ENCODE results near the gene TMTC3.

TMTC3 gene

DNA sequence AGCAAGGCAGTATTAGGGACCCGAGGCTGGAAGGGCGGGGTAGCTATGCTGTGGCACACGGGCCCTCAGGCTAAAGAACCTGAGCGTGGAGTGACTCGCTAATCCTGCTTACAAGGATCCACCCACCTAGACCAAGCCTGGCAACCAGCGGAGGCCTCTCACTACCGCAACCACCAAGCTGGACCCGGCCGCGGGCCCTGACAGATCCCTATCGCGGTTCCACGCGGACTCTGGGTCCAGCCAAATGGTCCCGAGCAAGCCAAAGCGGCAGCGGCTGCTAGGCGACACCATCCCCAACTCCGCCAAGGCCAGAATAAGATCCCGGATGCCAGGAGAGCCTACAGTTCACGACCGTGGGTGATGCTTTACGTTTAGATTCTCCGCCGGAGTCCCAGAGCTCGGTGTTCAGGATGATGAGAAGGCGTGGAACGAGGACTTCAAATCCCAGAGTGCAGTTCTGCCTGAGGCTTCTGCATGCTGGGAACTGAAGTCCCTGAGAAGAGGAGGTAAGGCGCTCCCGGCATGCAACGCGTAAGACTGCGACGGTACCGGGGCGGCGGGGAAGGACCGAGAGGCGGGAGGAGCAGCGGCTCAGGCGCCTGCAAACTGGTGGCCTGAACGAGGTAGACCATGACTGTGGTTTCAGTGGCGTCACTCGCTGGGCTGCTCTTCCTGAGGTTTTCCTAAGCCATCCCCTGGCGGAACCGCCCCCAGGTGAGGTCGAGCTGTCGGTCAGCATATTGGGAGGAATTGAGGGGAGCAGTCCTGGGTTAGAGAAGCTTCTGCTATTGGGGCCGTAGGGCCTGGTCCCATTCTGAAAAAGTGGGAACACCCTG lies at the start of gene TMTC3, which contains the start of gene CEP290:
Gene TMTC3 (plus strand): TSS at position 534 of the 836 bp plus-strand sequence. CDS start 6,009 bp downstream, outside the sequence.
Gene CEP290 (minus strand): TSS at position 315 of the 836 bp plus-strand sequence. CDS start 781 bp downstream, outside the sequence.
- H3K27me3 ChIP-seq (ENCODE audit: control insufficient read depth, insufficient read depth, low read length), result no peaks in the 10 kb centered on the region
- H3K9me3 ChIP-seq (ENCODE audit: control insufficient read depth, insufficient read depth, low read length), result no peaks in the 10 kb centered on the region
- no peak within 1 kb of the TSS for H3K27ac ChIP-seq (ENCODE audit: low read length)
- no peaks in the 10 kb centered on the region; the same call in 1 of the 2 replicates for H3K4me1 ChIP-seq (ENCODE audit: control insufficient read depth, insufficient read depth, low read length)
- no peaks in the 10 kb centered on the region for H3K36me3 ChIP-seq (ENCODE audit: control insufficient read depth, insufficient read depth, low read length)
- WGBS (ENCODE audit: insufficient coverage, insufficient read length), result no CpG with 5 or more reads among the region's 49 CpGs
- peak; percentile 99 for DNase-seq (ENCODE audit: low read depth, low spot score)
- peak within 1 kb of the TSS; percentile 74 for H3K4me3 ChIP-seq (ENCODE audit: low read length)

DNA sequence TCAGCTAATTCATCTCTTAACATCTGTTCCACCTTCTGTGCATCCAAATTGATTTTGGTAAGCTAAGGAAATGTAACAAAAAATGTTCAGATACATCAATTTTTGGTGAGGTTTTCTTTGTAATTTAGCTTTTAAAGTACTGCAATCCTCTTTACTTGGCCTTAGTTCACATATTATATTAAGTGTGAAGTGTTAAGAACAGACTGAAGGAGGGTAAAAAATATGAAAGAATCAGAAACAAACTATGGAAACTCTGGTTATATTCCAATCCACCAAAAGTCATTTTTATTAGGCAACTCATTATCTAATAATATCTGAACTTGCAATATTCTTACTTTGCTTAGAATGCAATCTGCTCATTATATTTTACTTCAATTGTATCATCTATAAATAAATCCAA lies 49.3 kb upstream of the TMTC3 start:
- H3K27me3 ChIP-seq (ENCODE audit: control insufficient read depth, insufficient read depth, low read length), result no peaks in the 10 kb centered on the region
- H3K27ac ChIP-seq (ENCODE audit: low read length), result no peak overlapping the region
- no peak overlapping the region for H3K4me3 ChIP-seq (ENCODE audit: low read length)
- H3K36me3 ChIP-seq (ENCODE audit: control insufficient read depth, insufficient read depth, low read length), result 0 out of 2 replicates have a peak, but pooled peaks cover 3% of the 10 kb centered on the region
- no peak for DNase-seq (ENCODE audit: low read depth, low spot score)
- H3K4me1 ChIP-seq (ENCODE audit: control insufficient read depth, insufficient read depth, low read length), result no peaks in the 10 kb centered on the region
- no peaks in the 10 kb centered on the region for H3K9me3 ChIP-seq (ENCODE audit: control insufficient read depth, insufficient read depth, low read length)

DNA sequence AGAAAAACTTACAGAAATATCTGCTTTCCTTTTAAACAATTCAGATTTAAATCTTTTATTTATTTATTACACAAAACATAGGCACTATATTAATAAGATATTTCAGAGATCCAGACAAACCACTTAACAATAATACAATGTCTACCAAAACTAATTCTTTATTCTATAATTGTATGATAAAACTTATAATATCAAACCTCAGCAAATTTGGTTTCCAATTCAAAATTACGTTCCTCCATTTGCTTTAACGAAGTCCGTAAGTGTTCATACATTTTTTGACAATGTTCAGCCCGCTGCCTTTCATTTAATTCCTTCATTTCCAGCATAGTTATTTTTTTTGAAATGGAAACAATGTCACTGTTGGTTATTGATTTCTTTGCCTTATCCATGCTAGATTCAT lies 48.5 kb upstream of the TMTC3 start:
- Histone ChIP-seq H3K27me3 (ENCODE audit: control insufficient read depth, insufficient read depth, low read length) (no peaks in the 10 kb centered on the region), H3K36me3 (ENCODE audit: control insufficient read depth, insufficient read depth, low read length) (0 out of 2 replicates have a peak, but pooled peaks cover 3% of the 10 kb centered on the region), H3K4me1 (ENCODE audit: control insufficient read depth, insufficient read depth, low read length) (no peaks in the 10 kb centered on the region), H3K27ac (ENCODE audit: low read length) (no peak overlapping the region), H3K4me3 (ENCODE audit: low read length) (no peak overlapping the region), H3K9me3 (ENCODE audit: control insufficient read depth, insufficient read depth, low read length) (no peaks in the 10 kb centered on the region)
- no CpG with 5 or more reads among the region's 4 CpGs for WGBS (ENCODE audit: insufficient coverage, insufficient read length)
- no peak for DNase-seq (ENCODE audit: low read depth, low spot score)

GRCh38 chr12:88108021-88108420 lies 34.1 kb upstream of the TMTC3 start:
- H3K27me3 ChIP-seq (ENCODE audit: control insufficient read depth, insufficient read depth, low read length), result no peaks in the 10 kb centered on the region
- no peak overlapping the region for H3K4me3 ChIP-seq (ENCODE audit: low read length)
- H3K36me3 ChIP-seq (ENCODE audit: control insufficient read depth, insufficient read depth, low read length), result no peaks in the 10 kb centered on the region
- WGBS (ENCODE audit: insufficient coverage, insufficient read length), result no CpG with 5 or more reads among the region's 2 CpGs
- no peaks in the 10 kb centered on the region for H3K4me1 ChIP-seq (ENCODE audit: control insufficient read depth, insufficient read depth, low read length)
- no peak overlapping the region for H3K27ac ChIP-seq (ENCODE audit: low read length)
- DNase-seq (ENCODE audit: low read depth, low spot score), result no peak
- no peaks in the 10 kb centered on the region for H3K9me3 ChIP-seq (ENCODE audit: control insufficient read depth, insufficient read depth, low read length)

- Histone ChIP-seq H3K27ac (ENCODE audit: low read length) (no peak overlapping the region), H3K4me3 (ENCODE audit: low read length) (no peak overlapping the region), H3K36me3 (ENCODE audit: control insufficient read depth, insufficient read depth, low read length) (no peaks in the 10 kb centered on the region), H3K9me3 (ENCODE audit: control insufficient read depth, insufficient read depth, low read length) (no peaks in the 10 kb centered on the region), H3K27me3 (ENCODE audit: control insufficient read depth, insufficient read depth, low read length) (no peaks in the 10 kb centered on the region), H3K4me1 (ENCODE audit: control insufficient read depth, insufficient read depth, low read length) (no peaks in the 10 kb centered on the region)
- peak; percentile 7 for DNase-seq (ENCODE audit: low read depth, low spot score)
- WGBS (ENCODE audit: insufficient coverage, insufficient read length), result no CpG with 5 or more reads among the region's 1 CpG
Measured at GRCh38 chr12:88111074-88111652, 30.9 kb upstream of the TMTC3 start.

- DNase-seq (ENCODE audit: low read depth, low spot score), result no peak
Measured at GRCh38 chr12:88113871-88114270, 28.2 kb upstream of the TMTC3 start.

GRCh38 chr12:88122666-88123065 lies 19.4 kb upstream of the TMTC3 start:
- DNase-seq (ENCODE audit: low read depth, low spot score), result no peak
- Histone ChIP-seq H3K27ac (ENCODE audit: low read length) (no peak overlapping the region), H3K36me3 (ENCODE audit: control insufficient read depth, insufficient read depth, low read length) (no peaks in the 10 kb centered on the region; the same call in 1 of the 2 replicates), H3K4me3 (ENCODE audit: low read length) (no peak overlapping the region), H3K4me1 (ENCODE audit: control insufficient read depth, insufficient read depth, low read length) (no peaks in the 10 kb centered on the region), H3K27me3 (ENCODE audit: control insufficient read depth, insufficient read depth, low read length) (no peaks in the 10 kb centered on the region), H3K9me3 (ENCODE audit: control insufficient read depth, insufficient read depth, low read length) (no peaks in the 10 kb centered on the region)
- 100% methylated on average over 1 of the region's 4 CpGs for WGBS (ENCODE audit: insufficient coverage, insufficient read length)

More at GRCh38 chr12:88113871-88114270, 28.2 kb upstream of the TMTC3 start:
- Histone ChIP-seq H3K4me1 (ENCODE audit: control insufficient read depth, insufficient read depth, low read length) (no peaks in the 10 kb centered on the region), H3K4me3 (ENCODE audit: low read length) (no peak overlapping the region), H3K27me3 (ENCODE audit: control insufficient read depth, insufficient read depth, low read length) (no peaks in the 10 kb centered on the region), H3K27ac (ENCODE audit: low read length) (no peak overlapping the region), H3K36me3 (ENCODE audit: control insufficient read depth, insufficient read depth, low read length) (no peaks in the 10 kb centered on the region), H3K9me3 (ENCODE audit: control insufficient read depth, insufficient read depth, low read length) (no peaks in the 10 kb centered on the region)
- no CpG with 5 or more reads among the region's 3 CpGs for WGBS (ENCODE audit: insufficient coverage, insufficient read length)

GRCh38 chr12:88127099-88127498 lies 15.0 kb upstream of the TMTC3 start:
- H3K27me3 ChIP-seq (ENCODE audit: control insufficient read depth, insufficient read depth, low read length), result no peaks in the 10 kb centered on the region
- no CpG with 5 or more reads among the region's 3 CpGs for WGBS (ENCODE audit: insufficient coverage, insufficient read length)
- no peaks in the 10 kb centered on the region for H3K4me1 ChIP-seq (ENCODE audit: control insufficient read depth, insufficient read depth, low read length)
- DNase-seq (ENCODE audit: low read depth, low spot score), result no peak
- H3K9me3 ChIP-seq (ENCODE audit: control insufficient read depth, insufficient read depth, low read length), result no peaks in the 10 kb centered on the region
- H3K27ac ChIP-seq (ENCODE audit: low read length), result no peak overlapping the region
- no peak overlapping the region for H3K4me3 ChIP-seq (ENCODE audit: low read length)
- no peaks in the 10 kb centered on the region; the same call in 1 of the 2 replicates for H3K36me3 ChIP-seq (ENCODE audit: control insufficient read depth, insufficient read depth, low read length)

DNA sequence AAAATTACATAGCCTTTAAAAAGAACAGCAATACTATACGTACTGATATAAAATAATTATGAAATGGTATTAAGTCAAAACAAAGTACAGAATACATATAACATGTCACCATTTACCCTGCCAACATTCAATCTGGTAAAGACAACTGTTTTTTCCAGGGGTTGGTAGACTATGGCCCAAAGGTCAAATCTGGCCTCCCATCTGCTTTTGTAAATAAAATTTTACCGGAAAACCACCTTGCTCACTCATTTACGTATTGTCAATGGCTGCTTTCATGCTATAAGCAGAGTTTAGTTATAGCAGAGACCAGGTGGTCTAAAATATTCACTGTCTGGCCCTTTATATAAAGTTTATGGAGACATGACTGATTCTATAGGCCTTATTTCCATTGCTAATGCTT lies 14.3 kb upstream of the TMTC3 start:
- Histone ChIP-seq H3K27me3 (ENCODE audit: control insufficient read depth, insufficient read depth, low read length) (no peaks in the 10 kb centered on the region), H3K36me3 (ENCODE audit: control insufficient read depth, insufficient read depth, low read length) (no peaks in the 10 kb centered on the region), H3K9me3 (ENCODE audit: control insufficient read depth, insufficient read depth, low read length) (no peaks in the 10 kb centered on the region), H3K27ac (ENCODE audit: low read length) (no peak overlapping the region), H3K4me1 (ENCODE audit: control insufficient read depth, insufficient read depth, low read length) (no peaks in the 10 kb centered on the region), H3K4me3 (ENCODE audit: low read length) (no peak overlapping the region)
- DNase-seq (ENCODE audit: low read depth, low spot score), result no peak
- WGBS (ENCODE audit: insufficient coverage, insufficient read length), result 100% methylated on average over 1 of the region's 3 CpGs

DNA sequence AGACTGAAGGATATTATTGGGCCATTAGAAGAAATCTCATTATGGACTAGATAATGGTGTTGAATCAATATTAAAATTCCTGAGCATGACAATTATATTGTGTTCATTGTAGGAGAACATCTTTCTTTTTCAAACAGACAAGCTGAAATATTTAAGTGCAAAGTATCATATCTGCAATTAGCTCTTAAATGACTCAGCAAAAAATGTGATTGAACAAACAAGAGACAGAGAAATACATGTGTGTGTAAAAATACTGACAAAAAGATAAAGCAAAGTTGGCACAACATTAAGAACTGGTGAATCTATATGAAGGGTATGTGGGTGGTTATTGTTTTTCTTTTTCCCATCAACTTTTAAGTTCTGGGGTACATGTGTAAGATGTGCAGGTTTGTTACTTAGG lies 9.7 kb upstream of the TMTC3 start:
- no peak for DNase-seq (ENCODE audit: low read depth, low spot score)
- H3K4me3 ChIP-seq (ENCODE audit: low read length), result no peak overlapping the region
- no peaks in the 10 kb centered on the region for H3K36me3 ChIP-seq (ENCODE audit: control insufficient read depth, insufficient read depth, low read length)
- H3K9me3 ChIP-seq (ENCODE audit: control insufficient read depth, insufficient read depth, low read length), result no peaks in the 10 kb centered on the region
- no peaks in the 10 kb centered on the region for H3K27me3 ChIP-seq (ENCODE audit: control insufficient read depth, insufficient read depth, low read length)
- H3K27ac ChIP-seq (ENCODE audit: low read length), result no peak overlapping the region
- H3K4me1 ChIP-seq (ENCODE audit: control insufficient read depth, insufficient read depth, low read length), result no peaks in the 10 kb centered on the region

Data from iPS DF 6.9 (cell line).